ENCODE data around the gene DEPP1.

DNA sequence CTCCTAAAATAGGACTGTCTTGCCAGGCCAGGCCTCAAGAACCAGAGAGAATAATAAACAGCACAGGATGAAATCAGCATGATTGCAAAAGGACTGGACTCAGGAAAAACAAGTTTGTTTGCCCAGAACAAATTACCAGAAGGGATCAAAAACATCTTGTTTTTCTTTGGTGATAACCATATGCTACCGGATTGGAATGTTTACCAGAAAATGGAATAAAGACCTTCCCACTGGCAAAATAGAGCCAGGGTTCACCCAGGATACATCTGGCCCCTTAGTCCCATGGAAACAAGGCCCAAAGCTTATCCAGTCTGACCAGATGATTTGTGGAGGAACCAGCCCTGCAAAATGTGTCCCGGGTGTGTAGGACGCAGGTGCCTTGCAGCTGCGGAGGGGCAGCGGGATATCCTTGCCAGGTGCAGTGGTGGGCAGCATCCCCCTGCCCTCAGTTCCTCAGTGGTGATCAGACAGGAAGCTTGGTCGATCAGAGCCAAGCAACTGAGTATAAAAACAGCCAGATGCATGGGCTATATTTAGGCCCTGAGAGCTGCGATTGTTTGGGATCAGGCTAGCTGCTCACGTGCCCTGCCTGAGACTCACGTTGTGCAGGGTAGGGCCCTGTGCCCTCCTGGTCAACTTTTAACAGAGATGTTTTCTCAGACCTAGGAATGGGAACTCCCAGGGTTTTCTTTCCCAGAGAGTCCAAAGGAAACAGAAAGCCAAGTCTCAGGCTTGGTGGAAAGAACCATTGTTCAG, 17.5 kb upstream of the DEPP1 start:
- TF ChIP-seq CTCF (IDR thresholded peaks at IDR 0.05; ENCODE audit: insufficient read depth, low read length, poor library complexity, severe bottlenecking) (no peak), EZH2phosphoT487 (conservative IDR thresholded peaks at IDR 0.05; ENCODE audit: low read length) (no peak)

Measured in SU-DHL-6 (cell line).